Measurements from ENCODE around the gene SCD5.

DNA sequence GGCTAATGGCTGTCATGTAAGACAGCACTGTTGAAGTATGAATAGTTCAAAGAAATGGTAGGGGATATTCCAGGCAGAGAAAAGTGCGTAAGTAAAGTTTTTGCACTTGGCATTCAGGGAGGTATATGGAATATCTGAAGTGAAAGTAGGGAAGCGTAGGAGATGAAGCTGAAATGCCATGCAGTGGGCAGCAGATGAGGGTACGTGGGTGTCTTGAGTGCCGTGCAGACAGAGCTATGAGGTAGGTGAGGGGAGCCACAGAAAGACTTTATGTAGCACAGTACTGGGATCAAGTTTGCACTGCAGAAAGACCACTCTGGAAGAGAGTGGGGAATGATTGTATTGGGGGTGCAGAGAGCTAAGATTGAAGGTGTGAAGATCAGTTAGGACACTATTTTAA lies 5.2 kb upstream of the SCD5 start:
- TF ChIP-seq, protein P1, sequence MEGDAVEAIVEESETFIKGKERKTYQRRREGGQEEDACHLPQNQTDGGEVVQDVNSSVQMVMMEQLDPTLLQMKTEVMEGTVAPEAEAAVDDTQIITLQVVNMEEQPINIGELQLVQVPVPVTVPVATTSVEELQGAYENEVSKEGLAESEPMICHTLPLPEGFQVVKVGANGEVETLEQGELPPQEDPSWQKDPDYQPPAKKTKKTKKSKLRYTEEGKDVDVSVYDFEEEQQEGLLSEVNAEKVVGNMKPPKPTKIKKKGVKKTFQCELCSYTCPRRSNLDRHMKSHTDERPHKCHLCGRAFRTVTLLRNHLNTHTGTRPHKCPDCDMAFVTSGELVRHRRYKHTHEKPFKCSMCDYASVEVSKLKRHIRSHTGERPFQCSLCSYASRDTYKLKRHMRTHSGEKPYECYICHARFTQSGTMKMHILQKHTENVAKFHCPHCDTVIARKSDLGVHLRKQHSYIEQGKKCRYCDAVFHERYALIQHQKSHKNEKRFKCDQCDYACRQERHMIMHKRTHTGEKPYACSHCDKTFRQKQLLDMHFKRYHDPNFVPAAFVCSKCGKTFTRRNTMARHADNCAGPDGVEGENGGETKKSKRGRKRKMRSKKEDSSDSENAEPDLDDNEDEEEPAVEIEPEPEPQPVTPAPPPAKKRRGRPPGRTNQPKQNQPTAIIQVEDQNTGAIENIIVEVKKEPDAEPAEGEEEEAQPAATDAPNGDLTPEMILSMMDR (tag by site-specific recombination; IDR thresholded peaks at IDR 0.05) = no peak
- TF ChIP-seq ZFP3 (tag by site-specific recombination; IDR thresholded peaks at IDR 0.05; ENCODE audit: low read depth) (no peak), ZNF174 (tag by site-specific recombination; IDR thresholded peaks at IDR 0.05) (no peak), ZNF335 (tag by site-specific recombination; conservative IDR thresholded peaks at IDR 0.05) (no peak), YY1 (tag by site-specific recombination; IDR thresholded peaks at IDR 0.05) (no peak), ZNF585B (tag by site-specific recombination; IDR thresholded peaks at IDR 0.05) (no peak), ZBTB1 (tag by site-specific recombination; IDR thresholded peaks at IDR 0.05) (no peak), ZBTB20 (tag by site-specific recombination; IDR thresholded peaks at IDR 0.05) (no peak), ZNF274 (IDR thresholded peaks at IDR 0.05; ENCODE audit: low read length) (no peak), ZNF274 (tag by site-specific recombination; IDR thresholded peaks at IDR 0.05; ENCODE audit: borderline replicate concordance) (no peak), ZNF404 (tag by site-specific recombination; IDR thresholded peaks at IDR 0.05) (no peak), ZNF239 (tag by site-specific recombination; IDR thresholded peaks at IDR 0.05) (no peak), ZNF776 (tag by site-specific recombination; IDR thresholded peaks at IDR 0.05; ENCODE audit: borderline replicate concordance) (no peak), ZXDB (tag by site-specific recombination; IDR thresholded peaks at IDR 0.05) (no peak)
- TF ChIP-seq, protein P2, sequence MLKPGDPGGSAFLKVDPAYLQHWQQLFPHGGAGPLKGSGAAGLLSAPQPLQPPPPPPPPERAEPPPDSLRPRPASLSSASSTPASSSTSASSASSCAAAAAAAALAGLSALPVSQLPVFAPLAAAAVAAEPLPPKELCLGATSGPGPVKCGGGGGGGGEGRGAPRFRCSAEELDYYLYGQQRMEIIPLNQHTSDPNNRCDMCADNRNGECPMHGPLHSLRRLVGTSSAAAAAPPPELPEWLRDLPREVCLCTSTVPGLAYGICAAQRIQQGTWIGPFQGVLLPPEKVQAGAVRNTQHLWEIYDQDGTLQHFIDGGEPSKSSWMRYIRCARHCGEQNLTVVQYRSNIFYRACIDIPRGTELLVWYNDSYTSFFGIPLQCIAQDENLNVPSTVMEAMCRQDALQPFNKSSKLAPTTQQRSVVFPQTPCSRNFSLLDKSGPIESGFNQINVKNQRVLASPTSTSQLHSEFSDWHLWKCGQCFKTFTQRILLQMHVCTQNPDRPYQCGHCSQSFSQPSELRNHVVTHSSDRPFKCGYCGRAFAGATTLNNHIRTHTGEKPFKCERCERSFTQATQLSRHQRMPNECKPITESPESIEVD (tag by site-specific recombination; IDR thresholded peaks at IDR 0.05) = no peak
